Mesenchymal stem cell (in vitro differentiated cells and primary cell): ENCODE data around the gene CEP128.

Experiments used
- DNase-seq: peaks from one replicate; pipeline ENCODE4 v3.0.0-alpha.2; 2013
- H2AFZ ChIP-seq: one replicate; pipeline ENCODE4 v1.6.1; 2013; ENCODE audit warnings: low read depth, mild to moderate bottlenecking, control low read depth, inconsistent platforms, low read length, moderate library complexity
- H2AK5ac ChIP-seq: 2 replicates; pipeline ENCODE4 v1.6.1; 2013; ENCODE audit warnings: low read length, moderate library complexity, mild to moderate bottlenecking, inconsistent platforms; ENCODE audit not compliant: severe bottlenecking
- H2BK120ac ChIP-seq: one replicate; pipeline ENCODE4 v1.6.1; 2013; ENCODE audit warnings: low read depth, mild to moderate bottlenecking, inconsistent platforms, low read length, moderate library complexity
- H2BK12ac ChIP-seq, 2 experiments: one replicate each; pipeline ENCODE4 v1.6.1; 2013; ENCODE audit warnings: inconsistent platforms in 2 of 2, low read length in 2 of 2, mild to moderate bottlenecking in 2 of 2, moderate library complexity in 2 of 2, control low read depth in 1 of 2
- H2BK15ac ChIP-seq: one replicate; pipeline ENCODE4 v1.6.1; 2013; ENCODE audit warnings: mild to moderate bottlenecking, low read depth, inconsistent platforms; ENCODE audit not compliant: poor library complexity, severe bottlenecking
- H2BK5ac ChIP-seq: 2 replicates; pipeline ENCODE4 v1.6.1; 2013; ENCODE audit warnings: low read depth, mild to moderate bottlenecking, low read length, control low read depth, inconsistent platforms; ENCODE audit not compliant: poor library complexity, severe bottlenecking
- H3K14ac ChIP-seq, 2 experiments: one replicate each; pipeline ENCODE4 v1.6.1; 2013; ENCODE audit warnings: inconsistent platforms in 2 of 2, low read length in 2 of 2, control low read depth in 1 of 2, mild to moderate bottlenecking in 1 of 2, moderate library complexity in 1 of 2
- H3K18ac ChIP-seq, 2 experiments: one replicate each; pipeline ENCODE4 v1.6.1; 2013; ENCODE audit warnings: inconsistent platforms in 2 of 2, low read length in 2 of 2, control low read depth in 1 of 2, low read depth in 1 of 2, mild to moderate bottlenecking in 1 of 2
- H3K23ac ChIP-seq, 2 experiments: one replicate each; pipeline ENCODE4 v1.6.1; 2013; ENCODE audit warnings: inconsistent platforms in 2 of 2, low read length in 2 of 2, mild to moderate bottlenecking in 2 of 2, moderate library complexity in 2 of 2, control low read depth in 1 of 2
- H3K27ac ChIP-seq: 2 replicates; pipeline ENCODE4 v1.5.1; 2013; ENCODE audit warnings: mild to moderate bottlenecking, moderate library complexity, low read length, control low read depth, inconsistent platforms; ENCODE audit not compliant: poor library complexity, severe bottlenecking
- H3K27me3 ChIP-seq, 2 experiments: 2 replicates each; pipeline versions ENCODE4 v1.6.1 to v1.7.0; 2013; ENCODE audit warnings: low read length in 2 of 2, mild to moderate bottlenecking in 2 of 2, moderate library complexity in 2 of 2, control low read depth in 1 of 2, inconsistent platforms in 1 of 2; ENCODE audit not compliant: control insufficient read depth in 1 of 2, insufficient read depth in 1 of 2
- H3K36me3 ChIP-seq, 2 experiments: 2 replicates each; pipeline versions ENCODE4 v1.6.1 to v1.7.0; 2013; ENCODE audit warnings: low read length in 2 of 2, control low read depth in 1 of 2, inconsistent platforms in 1 of 2, low read depth in 1 of 2, mild to moderate bottlenecking in 1 of 2; ENCODE audit not compliant: insufficient read depth in 2 of 2, control insufficient read depth in 1 of 2
- H3K4ac ChIP-seq, 2 experiments: one replicate each; pipeline ENCODE4 v1.6.1; 2013; ENCODE audit warnings: inconsistent platforms in 2 of 2, low read length in 2 of 2, mild to moderate bottlenecking in 2 of 2, moderate library complexity in 2 of 2, control low read depth in 1 of 2, low read depth in 1 of 2
- H3K4me1 ChIP-seq: 2 replicates; pipeline ENCODE4 v1.6.1; 2013; ENCODE audit warnings: low read depth, low read length, control low read depth; ENCODE audit not compliant: control insufficient read depth, insufficient read depth
- H3K4me2 ChIP-seq: 2 replicates; pipeline ENCODE4 v1.6.1; 2013; ENCODE audit warnings: low read length, mild to moderate bottlenecking, inconsistent platforms; ENCODE audit not compliant: poor library complexity, severe bottlenecking
- H3K4me3 ChIP-seq, 2 experiments: 2 replicates each; pipeline versions ENCODE4 v1.5.1 to v1.7.0; 2013; ENCODE audit warnings: low read length in 2 of 2, mild to moderate bottlenecking in 2 of 2, control low read depth in 1 of 2, low read depth in 1 of 2; ENCODE audit not compliant: insufficient read depth in 1 of 2
- H3K79me1 ChIP-seq: replicated peaks from 2 replicates; pipeline ENCODE4 v1.6.1; 2013; ENCODE audit warnings: mild to moderate bottlenecking, control low read depth, low read length, inconsistent platforms; ENCODE audit not compliant: poor library complexity, severe bottlenecking
- H3K9ac ChIP-seq: 2 replicates; pipeline ENCODE4 v1.7.0; 2013; ENCODE audit warnings: mild to moderate bottlenecking, low read length, moderate library complexity
- H3K9me3 ChIP-seq: 2 replicates; pipeline ENCODE4 v1.7.0; 2013; ENCODE audit warnings: mild to moderate bottlenecking, low read length; ENCODE audit not compliant: control insufficient read depth
- H4K8ac ChIP-seq: one replicate; pipeline ENCODE4 v1.6.1; 2013; ENCODE audit warnings: inconsistent platforms, mild to moderate bottlenecking, low read length, moderate library complexity
- H4K91ac ChIP-seq: one replicate; pipeline ENCODE4 v1.6.1; 2013; ENCODE audit warnings: mild to moderate bottlenecking, low read length, inconsistent platforms
- WGBS: methylation state at CpG from one replicate; pipeline ENCODE4 v1.1.7; 2013; ENCODE audit warnings: mixed read lengths; 5-methylcytosine and 5-hydroxymethylcytosine counted together

CEP128 gene

GRCh38 chr14:80781972-80782367 lies 159.6 kb downstream of the CEP128 start:
- Histone ChIP-seq H4K91ac (no peak overlapping the region), H3K4me2 (no peak overlapping the region), H2AK5ac (no peak overlapping the region), H3K9me3 (no peaks in the 10 kb centered on the region), H2BK15ac (no peak overlapping the region), H2BK5ac (no peak overlapping the region), H3K4ac (no peak overlapping the region), H2BK12ac (no peak overlapping the region), H3K36me3 (no peaks in the 10 kb centered on the region), H3K18ac (no peak overlapping the region), H3K23ac (no peak overlapping the region), H3K27ac (no peak overlapping the region), H3K27me3 (no peaks in the 10 kb centered on the region), H3K79me1 (no peaks in the 10 kb centered on the region), H3K4me3 (no peak overlapping the region), H3K4me1 (no peaks in the 10 kb centered on the region), H4K8ac (no peak overlapping the region), H3K9ac (no peak overlapping the region), H2AFZ (no peak overlapping the region), H2BK120ac (no peak overlapping the region), H3K14ac (no peak overlapping the region)
- DNase-seq = no peak
- WGBS = 95% methylated on average over 1 of the region's 1 CpG

GRCh38 chr14:80780500-80780899 lies 161.0 kb downstream of the CEP128 start:
- Histone ChIP-seq H3K4me1 (no peaks in the 10 kb centered on the region), H2AK5ac (no peak overlapping the region), H3K79me1 (no peaks in the 10 kb centered on the region), H2BK120ac (no peak overlapping the region), H3K4me2 (no peak overlapping the region), H3K14ac (no peak overlapping the region), H4K91ac (no peak overlapping the region), H3K23ac (no peak overlapping the region), H3K4me3 (no peak overlapping the region), H2AFZ (no peak overlapping the region), H3K9ac (no peak overlapping the region), H3K9me3 (no peaks in the 10 kb centered on the region), H2BK12ac (no peak overlapping the region), H3K18ac (no peak overlapping the region), H4K8ac (no peak overlapping the region), H3K36me3 (no peaks in the 10 kb centered on the region), H2BK5ac (no peak overlapping the region), H3K27me3 (no peaks in the 10 kb centered on the region), H3K4ac (no peak overlapping the region), H3K27ac (no peak overlapping the region), H2BK15ac (no peak overlapping the region)
- WGBS = 0% methylated on average over 1 of the region's 1 CpG
- no peak for DNase-seq

- Histone ChIP-seq H3K79me1 (no peaks in the 10 kb centered on the region), H3K9ac (no peak overlapping the region), H2BK5ac (no peak overlapping the region), H2AFZ (no peak overlapping the region), H3K14ac (no peak overlapping the region), H3K36me3 (no peaks in the 10 kb centered on the region), H4K91ac (no peak overlapping the region), H3K9me3 (no peaks in the 10 kb centered on the region), H2BK12ac (no peak overlapping the region), H3K4me3 (no peak overlapping the region), H3K4me1 (no peaks in the 10 kb centered on the region), H3K4ac (no peak overlapping the region), H2AK5ac (no peak overlapping the region), H2BK15ac (no peak overlapping the region), H3K23ac (no peak overlapping the region), H2BK120ac (no peak overlapping the region), H3K4me2 (no peak overlapping the region), H3K18ac (no peak overlapping the region), H3K27ac (no peak overlapping the region), H3K27me3 (no peaks in the 10 kb centered on the region), H4K8ac (no peak overlapping the region)
- 100% methylated on average over 1 of the region's 1 CpG for WGBS
- no peak for DNase-seq
Observed at GRCh38 chr14:80776657-80777056, 164.9 kb downstream of the CEP128 start.

GRCh38 chr14:80776186-80776585 lies 165.4 kb downstream of the CEP128 start:
- no peaks in the 10 kb centered on the region for H3K4me1 ChIP-seq
- H3K79me1 ChIP-seq = no peaks in the 10 kb centered on the region

More at GRCh38 chr14:80776186-80776585, 165.4 kb downstream of the CEP128 start:
- H3K27ac ChIP-seq = no peak overlapping the region
- H3K9ac ChIP-seq = no peak overlapping the region
- no peak overlapping the region for H3K4me2 ChIP-seq
- H2BK120ac ChIP-seq = no peak overlapping the region
- H3K14ac ChIP-seq = no peak overlapping the region
- no peak for DNase-seq
- H2BK5ac ChIP-seq = no peak overlapping the region
- no peak overlapping the region for H4K8ac ChIP-seq
- no peak overlapping the region for H4K91ac ChIP-seq
- H2AK5ac ChIP-seq = no peak overlapping the region
- H3K4me3 ChIP-seq = no peak overlapping the region
- no peak overlapping the region for H3K4ac ChIP-seq
- H3K18ac ChIP-seq = no peak overlapping the region
- H3K23ac ChIP-seq = no peak overlapping the region
- H2BK12ac ChIP-seq = no peak overlapping the region
- H2AFZ ChIP-seq = no peak overlapping the region
- no peaks in the 10 kb centered on the region for H3K36me3 ChIP-seq
- H3K9me3 ChIP-seq = no peaks in the 10 kb centered on the region
- H3K27me3 ChIP-seq = no peaks in the 10 kb centered on the region
- no peak overlapping the region for H2BK15ac ChIP-seq
